Stimulated activated CD8-positive, alpha-beta memory T cell treated with anti-CD3 and anti-CD28 coated beads, Interleukin-4, amount 100 ng/mL, for 1 hour (primary cell): Measurements from ENCODE around the gene CCN6.

Experiments
- DNase-seq, 2 donors: peaks; one replicate each; pipeline ENCODE4 v3.0.0-alpha.2; 2020; ENCODE audit warnings: low read depth in 2 of 2, low spot score in 1 of 2

CCN6 gene

DNA sequence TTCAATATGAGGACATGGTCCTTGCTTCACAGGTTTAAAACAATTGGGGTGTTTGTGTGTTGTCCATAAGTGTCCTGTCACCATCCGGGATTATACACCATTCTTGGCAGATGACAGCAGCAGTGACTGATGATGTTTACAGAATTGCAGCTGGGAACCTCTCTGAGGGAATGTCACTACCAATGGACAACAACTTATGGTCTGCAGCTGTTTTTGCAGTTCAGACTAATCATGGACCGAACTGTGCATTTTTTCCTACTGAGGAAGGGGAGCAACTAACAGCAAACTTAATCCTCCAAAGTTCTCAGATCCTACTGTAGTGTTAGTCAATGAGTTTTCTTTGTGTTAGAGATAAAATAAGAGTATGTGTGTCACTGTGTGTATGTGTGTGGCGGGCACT lies 59.5 kb downstream of the CCN6 start:
- no peak for DNase-seq

DNA sequence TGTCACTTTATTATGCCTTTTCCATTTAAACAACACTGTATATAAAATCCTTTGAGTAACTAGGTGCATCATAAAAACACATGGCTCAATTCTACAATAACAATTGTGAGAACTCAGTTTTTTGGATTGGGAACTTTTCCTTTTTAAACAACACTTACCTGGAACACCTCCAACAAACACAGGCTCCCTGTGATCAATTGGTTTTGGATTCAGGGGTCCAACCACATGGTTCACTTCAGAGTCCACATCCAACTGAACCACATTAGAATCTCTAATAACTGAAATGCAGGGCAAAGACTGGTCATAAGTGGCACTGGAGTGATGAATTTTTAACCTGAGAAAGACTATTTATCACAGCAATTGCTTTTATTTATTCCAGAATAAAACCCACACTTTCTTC lies 60.0 kb downstream of the CCN6 start:
- DNase-seq: no peak

- no peak for DNase-seq
These were observed 60.8 kb downstream of the CCN6 start for GRCh38 chr6:112114577-112115223.

- no peak for DNase-seq
These were observed 62.3 kb downstream of the CCN6 start for GRCh38 chr6:112116221-112116620.

DNA sequence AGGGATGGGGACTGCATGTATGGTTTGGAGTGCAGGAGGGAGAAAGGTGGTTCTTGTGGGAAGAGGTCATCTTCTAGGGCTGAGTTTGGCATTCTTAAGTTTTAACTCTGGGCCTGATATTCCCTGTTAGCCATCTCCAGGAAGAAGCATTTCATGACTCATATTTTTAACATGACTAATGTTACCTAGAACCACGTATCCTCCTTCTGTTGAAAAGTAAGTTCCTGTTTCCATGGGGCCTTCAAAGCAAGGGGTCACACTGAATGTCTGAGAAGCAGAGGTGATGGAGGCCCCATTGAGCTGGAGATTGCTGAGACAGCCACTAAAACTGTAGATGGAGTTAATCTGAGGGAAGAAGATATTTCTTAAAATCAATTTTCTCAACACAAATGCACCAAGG lies 63.6 kb downstream of the CCN6 start:
- DNase-seq: no peak

DNA sequence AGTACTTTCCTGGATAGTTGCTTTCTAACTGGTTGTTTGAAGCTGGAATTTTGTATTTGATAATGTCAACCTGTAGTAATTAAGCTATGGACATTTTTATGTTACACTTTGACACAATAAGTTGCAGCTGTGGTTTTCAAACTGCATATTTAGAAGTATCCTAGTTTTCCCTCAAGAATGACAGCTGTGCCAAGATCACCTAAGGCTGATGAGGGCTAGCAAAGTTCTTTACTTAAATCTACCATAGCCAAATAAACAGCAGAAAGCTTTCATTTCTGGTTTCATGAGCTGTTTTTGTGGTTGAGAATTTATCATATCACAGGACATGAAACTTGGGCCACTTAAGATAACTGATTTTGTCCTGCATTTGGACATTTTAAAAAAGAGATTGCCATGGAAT lies 64.1 kb downstream of the CCN6 start:
- DNase-seq: no peak
